ENCODE data around the gene SETSIP. TPM values are rescaled to one million over a fixed set of nuclear protein-coding genes. Genes with fewer than 3 reads are reported as not detected.

Gene SETSIP
- total RNA-seq, result not detected
- not detected for polyA plus RNA-seq
- total RNA-seq, result 0.26 to 0.67 (median 0.41) reads per million in 6 experiments

DNA sequence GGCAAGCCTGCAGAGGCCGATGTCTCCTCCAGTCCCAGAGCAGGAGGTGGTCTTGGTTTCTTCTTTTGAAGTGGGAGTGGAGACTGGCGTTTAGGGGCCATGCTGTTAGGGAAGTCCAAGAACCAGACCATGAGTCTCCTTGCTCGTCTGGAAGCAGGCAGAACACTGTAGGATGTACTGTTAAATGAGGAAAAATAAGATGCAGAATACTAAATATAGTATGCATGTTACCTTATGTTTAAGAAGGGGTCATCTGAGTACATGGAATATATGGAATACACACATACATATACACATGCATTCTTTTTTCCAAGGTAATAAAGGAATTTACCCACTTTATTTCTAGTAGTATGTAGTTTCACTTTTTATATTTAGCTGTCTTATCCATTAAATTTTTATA lies at the start of gene SETSIP:
SETSIP (minus strand) TSS at position 101 of the 400 bp plus-strand sequence; CDS start at position 101, 0 bp downstream.
- no peaks in the 10 kb centered on the region for H3K27me3 Mint-ChIP-seq
- peaks cover 2 to 6% (median 6%) of the 10 kb centered on the region in 4 donors for H3K4me1 Mint-ChIP-seq
- H3K4me3 Mint-ChIP-seq, result no peak within 1 kb of the TSS
- DNase-seq, result no peak
- ATAC-seq, result no peak
- POLR2A ChIA-PET, result no interaction called here
- H3K9me3 Mint-ChIP-seq, result no peaks in the 10 kb centered on the region
- no peaks in the 10 kb centered on the region for H3K36me3 Mint-ChIP-seq
- peak within 1 kb of the TSS in 3 of 10 donors; percentile 14 to 40 (median 17) for H3K27ac Mint-ChIP-seq

DNA sequence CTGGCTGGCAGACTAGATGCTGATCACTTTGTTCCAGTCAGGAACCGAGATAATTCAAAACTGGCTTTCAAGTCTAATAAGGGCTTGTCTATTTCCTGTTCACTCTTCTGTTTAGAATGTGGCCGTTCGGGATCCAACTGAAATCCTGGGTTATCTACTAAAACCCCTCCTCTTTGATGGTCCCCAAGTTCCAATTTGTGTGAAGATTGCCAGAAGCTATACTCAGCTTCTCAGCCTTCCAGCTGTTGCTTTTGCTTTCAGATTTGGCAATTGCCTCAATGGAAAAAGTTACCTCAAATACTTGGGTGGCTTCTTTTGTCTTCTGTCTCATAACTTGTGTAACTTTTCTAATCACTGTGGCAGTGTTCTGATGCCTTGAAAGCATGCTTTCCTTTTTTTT lies 48.7 kb upstream of the SETSIP start:
- Mint-ChIP-seq H3K27ac (no peak overlapping the region), H3K27me3 (no peaks in the 10 kb centered on the region), H3K36me3 (peaks cover 3 to 24% (median 4%) of the 10 kb centered on the region in 3 donors), H3K9me3 (no peaks in the 10 kb centered on the region), H3K4me1 (peaks cover under 1 to 8% (median 6%) of the 10 kb centered on the region in 4 donors), H3K4me3 (no peak overlapping the region)
- ATAC-seq (no peak), DNase-seq (no peak)
- POLR2A ChIA-PET, result no interaction called here

DNA sequence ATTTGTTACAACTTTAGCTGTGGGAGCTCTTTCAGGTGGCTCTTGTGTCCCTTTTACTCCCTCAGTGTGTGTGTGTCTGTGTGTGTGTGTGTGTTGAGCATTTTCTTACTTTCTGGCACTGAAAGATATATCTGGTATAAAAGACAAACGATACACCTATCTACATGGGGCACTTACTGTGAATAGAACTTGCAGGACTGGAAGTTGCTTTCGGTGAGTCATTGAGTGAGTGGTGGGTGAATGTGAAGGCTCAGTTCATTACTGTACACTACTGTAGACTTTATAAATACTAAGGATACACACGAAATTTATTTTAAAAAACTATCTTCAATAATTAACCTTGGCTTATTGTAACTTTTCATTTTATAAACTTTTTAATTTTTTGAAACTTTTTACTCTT lies 43.6 kb upstream of the SETSIP start:
- POLR2A ChIA-PET, result no interaction called here
- peaks cover 0 to 8% (median 0%) of the 10 kb centered on the region in 3 donors for H3K36me3 Mint-ChIP-seq
- H3K9me3 Mint-ChIP-seq, result no peaks in the 10 kb centered on the region
- peaks cover 0 to 16% (median 8%) of the 10 kb centered on the region in 4 donors for H3K4me1 Mint-ChIP-seq
- DNase-seq (no peak), ATAC-seq (no peak)
- H3K4me3 Mint-ChIP-seq, result no peak overlapping the region
- no peaks in the 10 kb centered on the region for H3K27me3 Mint-ChIP-seq
- H3K27ac Mint-ChIP-seq, result no peak overlapping the region

- no peak overlapping the region for H3K4me3 Mint-ChIP-seq
- no peaks in the 10 kb centered on the region for H3K9me3 Mint-ChIP-seq
- H3K27me3 Mint-ChIP-seq, result no peaks in the 10 kb centered on the region
- H3K4me1 Mint-ChIP-seq, result peaks cover 0 to 16% (median 7%) of the 10 kb centered on the region in 4 donors
- POLR2A ChIA-PET, result no interaction called here
- H3K36me3 Mint-ChIP-seq, result peaks cover 0 to 2% (median 0%) of the 10 kb centered on the region in 3 donors
- peak in 1 of 2 donors; percentile 27 for ATAC-seq
- peak overlapping the region in 2 of 10 donors; percentile 4 to 13 for H3K27ac Mint-ChIP-seq
- peak in 2 of 10 donors; percentile 2 for DNase-seq
Measured at GRCh38 chr1:92117526-92117925, 42.3 kb upstream of the SETSIP start.

- DNase-seq (no peak), ATAC-seq (no peak)
- H3K9me3 Mint-ChIP-seq, result no peaks in the 10 kb centered on the region
- POLR2A ChIA-PET, result interaction anchor here (0.7 kb wide), 1 partner anchor 12 kb away, joined by 4 read pairs; no protein-coding TSS in a partner anchor
- no peaks in the 10 kb centered on the region for H3K4me1 Mint-ChIP-seq
- no peak overlapping the region for H3K4me3 Mint-ChIP-seq
- H3K27me3 Mint-ChIP-seq, result no peaks in the 10 kb centered on the region
- H3K36me3 Mint-ChIP-seq, result peaks cover 0 to 24% (median 17%) of the 10 kb centered on the region in 3 donors
- no peak overlapping the region for H3K27ac Mint-ChIP-seq
Measured at GRCh38 chr1:92108631-92109030, 33.4 kb upstream of the SETSIP start.

DNA sequence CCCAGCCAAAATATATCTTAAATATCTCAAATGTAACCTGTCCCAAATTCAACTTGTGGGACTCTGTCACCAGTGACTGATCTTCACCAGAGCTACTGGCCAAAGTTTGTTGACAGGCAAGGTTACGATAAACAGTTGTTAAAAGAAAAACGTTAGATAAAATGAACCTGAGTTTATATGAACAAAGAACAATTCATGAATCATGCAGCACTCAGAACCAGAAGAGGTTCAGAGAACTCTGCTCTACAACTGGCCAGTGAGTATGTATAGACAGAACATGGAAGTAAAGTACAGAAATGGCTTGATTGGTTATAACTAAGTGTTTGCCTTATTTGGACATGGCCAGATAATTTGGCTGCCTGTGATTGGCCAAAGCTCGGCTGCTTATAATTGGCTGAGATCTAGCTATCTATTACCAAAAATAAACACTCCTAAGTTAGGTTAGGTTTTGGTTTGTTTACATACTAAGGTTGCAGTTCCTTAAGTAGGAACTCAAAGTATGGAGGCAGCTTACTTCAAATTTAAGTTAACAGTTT lies 30.4 kb upstream of the SETSIP start:
- H3K36me3 Mint-ChIP-seq, result peaks cover 0 to 36% (median 35%) of the 10 kb centered on the region in 3 donors

GRCh38 chr1:92096317-92096716 lies 21.1 kb upstream of the SETSIP start:
- Mint-ChIP-seq H3K9me3 (no peaks in the 10 kb centered on the region), H3K4me1 (peaks cover 0 to 2% (median under 1%) of the 10 kb centered on the region in 4 donors), H3K27ac (no peak overlapping the region), H3K27me3 (no peaks in the 10 kb centered on the region), H3K36me3 (peaks cover 4 to 20% (median 19%) of the 10 kb centered on the region in 3 donors), H3K4me3 (no peak overlapping the region)
- no peak for DNase-seq
- POLR2A ChIA-PET, result no interaction called here
- ATAC-seq, result no peak

More for the DNA sequence above, 30.4 kb upstream of the SETSIP start:
- POLR2A ChIA-PET, result no interaction called here
- Mint-ChIP-seq H3K4me1 (no peaks in the 10 kb centered on the region), H3K27me3 (no peaks in the 10 kb centered on the region), H3K9me3 (no peaks in the 10 kb centered on the region), H3K27ac (no peak overlapping the region), H3K4me3 (no peak overlapping the region)
- DNase-seq (no peak), ATAC-seq (no peak)

GRCh38 chr1:92095874-92096273 lies 20.7 kb upstream of the SETSIP start:
- H3K27me3 Mint-ChIP-seq, result no peaks in the 10 kb centered on the region
- H3K4me3 Mint-ChIP-seq, result no peak overlapping the region
- DNase-seq (no peak), ATAC-seq (no peak)
- H3K4me1 Mint-ChIP-seq, result peaks cover 0 to 2% (median under 1%) of the 10 kb centered on the region in 4 donors
- H3K36me3 Mint-ChIP-seq, result peaks cover 8 to 19% (median 15%) of the 10 kb centered on the region in 3 donors
- H3K27ac Mint-ChIP-seq, result peak overlapping the region in 1 of 10 donors; percentile 23
- POLR2A ChIA-PET, result no interaction called here
- no peaks in the 10 kb centered on the region for H3K9me3 Mint-ChIP-seq

GRCh38 chr1:92094595-92094994 lies 19.4 kb upstream of the SETSIP start:
- Mint-ChIP-seq H3K36me3 (peaks cover 9 to 20% (median 20%) of the 10 kb centered on the region in 3 donors), H3K27ac (peak overlapping the region in 1 of 10 donors; percentile 34), H3K27me3 (no peaks in the 10 kb centered on the region), H3K4me1 (peaks cover 0 to 2% (median under 1%) of the 10 kb centered on the region in 4 donors), H3K4me3 (no peak overlapping the region), H3K9me3 (no peaks in the 10 kb centered on the region)
- no peak for DNase-seq
- ATAC-seq, result no peak
- POLR2A ChIA-PET, result no interaction called here

- POLR2A ChIA-PET, result no interaction called here
- no peak for DNase-seq
Measured at GRCh38 chr1:92094090-92094489, 18.9 kb upstream of the SETSIP start.

DNA sequence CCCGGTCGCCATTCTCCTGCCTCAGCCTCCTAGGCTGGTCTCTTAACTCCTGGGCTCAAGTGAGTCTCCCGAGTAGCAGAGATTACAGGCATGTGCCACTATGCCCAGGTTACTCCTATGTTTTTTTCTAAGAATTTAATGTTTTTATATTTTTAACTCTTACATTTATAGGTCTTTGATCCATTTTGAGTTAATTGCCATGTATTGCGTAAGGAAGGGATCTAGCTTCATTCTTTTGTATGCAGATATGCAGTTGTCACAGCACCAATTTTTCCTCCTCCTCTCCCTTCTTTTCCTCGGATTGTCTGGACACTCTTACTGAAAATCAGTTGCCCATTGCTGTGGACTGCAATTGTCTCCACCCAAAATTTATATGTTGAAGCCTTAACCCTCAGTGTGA lies 16.4 kb upstream of the SETSIP start:
- no peaks in the 10 kb centered on the region for H3K27me3 Mint-ChIP-seq
- H3K4me1 Mint-ChIP-seq, result peaks cover 0 to 3% (median under 1%) of the 10 kb centered on the region in 4 donors
- H3K27ac Mint-ChIP-seq, result no peak overlapping the region
- H3K9me3 Mint-ChIP-seq, result peaks cover 0 to 5% (median under 1%) of the 10 kb centered on the region in 9 donors
- peaks cover 9 to 16% (median 14%) of the 10 kb centered on the region in 3 donors for H3K36me3 Mint-ChIP-seq
- no peak for DNase-seq
- POLR2A ChIA-PET, result no interaction called here
- H3K4me3 Mint-ChIP-seq, result no peak overlapping the region
- no peak for ATAC-seq

More at GRCh38 chr1:92094090-92094489, 18.9 kb upstream of the SETSIP start:
- Mint-ChIP-seq H3K27me3 (no peaks in the 10 kb centered on the region), H3K4me1 (peaks cover 0 to 2% (median under 1%) of the 10 kb centered on the region in 4 donors), H3K9me3 (no peaks in the 10 kb centered on the region), H3K27ac (no peak overlapping the region), H3K4me3 (no peak overlapping the region), H3K36me3 (peaks cover 9 to 20% (median 19%) of the 10 kb centered on the region in 3 donors)
- no peak for ATAC-seq

DNA sequence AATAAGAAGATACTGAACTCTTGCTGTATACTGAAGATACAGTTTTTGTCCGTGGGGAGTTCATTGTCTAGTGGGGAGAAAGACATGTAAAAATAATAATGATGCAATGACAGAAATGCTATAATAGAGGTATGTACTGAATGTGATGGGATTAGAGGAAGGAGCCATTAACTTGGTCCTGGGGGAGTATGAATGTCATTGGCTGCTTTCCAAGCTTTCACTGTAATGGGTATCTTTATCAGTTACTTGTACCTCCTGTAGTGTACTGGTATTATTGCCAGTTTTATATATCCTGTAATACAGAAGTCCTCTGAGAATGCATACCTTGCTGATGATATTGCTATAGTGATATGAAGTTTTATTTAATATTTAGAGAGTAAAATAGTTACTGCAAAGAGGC lies 12.3 kb upstream of the SETSIP start:
- Mint-ChIP-seq H3K9me3 (peaks cover 0 to 23% (median 10%) of the 10 kb centered on the region in 9 donors), H3K27ac (no peak overlapping the region), H3K36me3 (peaks cover 14 to 33% (median 22%) of the 10 kb centered on the region in 3 donors), H3K4me1 (peaks cover 3 to 11% (median 6%) of the 10 kb centered on the region in 4 donors), H3K4me3 (no peak overlapping the region), H3K27me3 (no peaks in the 10 kb centered on the region)
- POLR2A ChIA-PET, result no interaction called here
- no peak for ATAC-seq
- DNase-seq, result no peak

GRCh38 chr1:92085727-92086126 lies 10.5 kb upstream of the SETSIP start:
- Mint-ChIP-seq H3K27me3 (no peaks in the 10 kb centered on the region), H3K9me3 (peaks cover 0 to 23% (median 10%) of the 10 kb centered on the region in 9 donors), H3K27ac (no peak overlapping the region), H3K36me3 (peaks cover 13 to 27% (median 16%) of the 10 kb centered on the region in 3 donors), H3K4me1 (peaks cover 9 to 16% (median 13%) of the 10 kb centered on the region in 4 donors), H3K4me3 (no peak overlapping the region)
- ATAC-seq (no peak), DNase-seq (no peak)
- POLR2A ChIA-PET, result no interaction called here
